ENCODE results near the gene OOSP4B. TPM values are rescaled to one million over a fixed set of nuclear protein-coding genes. Genes with fewer than 3 reads are reported as not detected.

Gene OOSP4B
- total and polyA plus RNA-seq, 2 experiments from 2014 or later = not detected

DNA sequence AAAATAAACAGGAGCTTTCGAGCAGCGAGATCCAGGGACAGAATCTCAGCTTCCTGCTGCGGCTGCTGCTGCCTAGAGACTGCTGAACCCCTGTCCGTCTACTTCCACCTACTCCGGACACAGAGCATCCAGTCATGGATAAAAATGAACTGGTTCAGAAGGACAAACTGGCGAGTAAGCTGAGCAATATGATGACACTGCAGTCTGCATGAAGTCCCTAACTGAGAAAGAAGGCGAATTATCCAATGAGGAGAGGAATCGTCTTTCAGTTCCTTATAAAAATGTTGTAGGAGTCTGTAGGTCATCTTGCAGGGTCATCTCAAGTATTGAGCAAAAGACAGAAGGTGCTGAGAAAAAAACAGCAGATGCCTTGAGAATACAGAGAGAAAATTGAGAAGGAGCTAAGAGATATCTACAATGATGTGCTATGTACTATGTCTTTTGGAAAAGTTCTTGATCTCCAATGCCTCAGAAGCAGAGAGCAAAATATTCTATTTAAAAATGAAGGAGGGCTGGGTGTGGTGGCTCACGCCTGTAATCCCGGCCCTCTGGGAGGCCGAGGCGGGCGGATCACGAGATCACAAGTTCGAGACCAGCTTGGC lies 60.3 kb downstream of the OOSP4B start:
- WGBS (ENCODE audit: low lambda C conversion rate, missing lambda C conversion rate) = 78% methylated on average over 15 of the region's 15 CpGs
- no peak for DNase-seq (ENCODE audit: low spot score)

DNA sequence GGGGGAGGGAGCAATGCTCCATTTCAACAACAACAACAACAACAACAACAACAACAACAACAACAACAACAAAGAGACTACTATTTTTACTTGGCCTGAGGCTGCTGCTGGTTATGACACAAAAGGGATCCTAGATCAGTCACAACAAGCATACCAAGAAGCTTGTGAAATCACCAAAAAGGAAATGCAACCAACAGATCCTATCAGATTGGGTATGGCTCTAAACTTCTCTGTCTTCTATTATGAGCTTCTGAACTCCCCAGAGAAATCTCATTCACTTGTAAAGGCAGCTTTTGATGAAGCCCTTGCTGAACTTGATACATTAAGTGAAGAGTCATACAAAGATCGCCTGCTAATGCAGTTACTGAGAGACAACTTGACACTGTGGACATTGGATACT lies 61.0 kb downstream of the OOSP4B start:
- H4K20me1 ChIP-seq (ENCODE audit: insufficient read depth, poor library complexity, severe bottlenecking) = no peaks in the 10 kb centered on the region
- H3K27me3 ChIP-seq = no peaks in the 10 kb centered on the region
- WGBS (ENCODE audit: low lambda C conversion rate, missing lambda C conversion rate) = 88% methylated on average over 1 of the region's 1 CpG
- H3K4me1 ChIP-seq (ENCODE audit: insufficient read depth) = no peaks in the 10 kb centered on the region
- H3K79me2 ChIP-seq = no peaks in the 10 kb centered on the region
- no peak overlapping the region for H3K4me3 ChIP-seq
- no peaks in the 10 kb centered on the region for H3K36me3 ChIP-seq (replicated peaks; ENCODE audit: insufficient read depth, low read depth)
- H3K9me3 ChIP-seq (ENCODE audit: low read depth) = no peaks in the 10 kb centered on the region
- H3K4me2 ChIP-seq = no peak overlapping the region
- H3K27ac ChIP-seq = no peak overlapping the region
- H3K9me2 ChIP-seq (replicated peaks; ENCODE audit: insufficient read depth) = no peaks in the 10 kb centered on the region
- H2AFZ ChIP-seq = no peak overlapping the region
- TF ChIP-seq EZH2 (IDR thresholded peaks at IDR 0.05; ENCODE audit: borderline replicate concordance) (no peak), CTCF (IDR thresholded peaks at IDR 0.05; ENCODE audit: poor library complexity) (no peak), EZH2phosphoT487 (IDR thresholded peaks at IDR 0.05; ENCODE audit: low read depth, severe bottlenecking, unreplicated experiment) (no peak)
- no peak for DNase-seq (ENCODE audit: low spot score)

More for the DNA sequence above, 60.3 kb downstream of the OOSP4B start:
- H3K27me3 ChIP-seq = no peaks in the 10 kb centered on the region
- no peaks in the 10 kb centered on the region for H3K9me2 ChIP-seq (replicated peaks; ENCODE audit: insufficient read depth)
- H3K36me3 ChIP-seq (replicated peaks; ENCODE audit: insufficient read depth, low read depth) = no peaks in the 10 kb centered on the region
- TF ChIP-seq EZH2 (IDR thresholded peaks at IDR 0.05; ENCODE audit: borderline replicate concordance) (no peak), EZH2phosphoT487 (IDR thresholded peaks at IDR 0.05; ENCODE audit: low read depth, severe bottlenecking, unreplicated experiment) (no peak), CTCF (IDR thresholded peaks at IDR 0.05; ENCODE audit: poor library complexity) (no peak)
- H3K79me2 ChIP-seq = no peaks in the 10 kb centered on the region
- no peaks in the 10 kb centered on the region for H4K20me1 ChIP-seq (ENCODE audit: insufficient read depth, poor library complexity, severe bottlenecking)
- H2AFZ ChIP-seq = no peak overlapping the region
- H3K4me3 ChIP-seq = no peak overlapping the region
- H3K27ac ChIP-seq = no peak overlapping the region
- H3K4me2 ChIP-seq = no peak overlapping the region
- H3K9me3 ChIP-seq (ENCODE audit: low read depth) = no peaks in the 10 kb centered on the region
- H3K4me1 ChIP-seq (ENCODE audit: insufficient read depth) = no peaks in the 10 kb centered on the region

DNA sequence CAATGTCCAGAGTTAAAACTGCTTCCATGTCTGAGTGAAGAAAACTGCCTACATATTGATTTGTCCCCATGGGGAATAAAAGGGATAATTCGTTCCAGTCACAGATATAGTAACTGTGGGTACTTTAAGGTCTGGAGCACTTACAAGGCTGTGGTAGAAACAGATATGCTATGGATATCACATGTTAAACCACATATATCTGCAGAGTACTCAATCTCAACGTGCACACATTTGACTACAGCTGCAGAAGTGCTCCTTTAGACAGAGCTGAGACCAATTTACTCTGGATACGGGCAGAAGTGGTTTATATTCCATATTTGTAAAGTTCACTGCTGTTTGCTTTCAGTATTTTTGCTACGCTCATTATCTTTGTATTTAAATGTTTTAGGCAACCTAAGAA lies 61.8 kb downstream of the OOSP4B start:
- TF ChIP-seq CTCF (IDR thresholded peaks at IDR 0.05; ENCODE audit: poor library complexity) = no peak
- no peak for TF ChIP-seq EZH2phosphoT487 (IDR thresholded peaks at IDR 0.05; ENCODE audit: low read depth, severe bottlenecking, unreplicated experiment)
- no peak for TF ChIP-seq EZH2 (IDR thresholded peaks at IDR 0.05; ENCODE audit: borderline replicate concordance)
- no peaks in the 10 kb centered on the region for H3K9me2 ChIP-seq (replicated peaks; ENCODE audit: insufficient read depth)
- DNase-seq (ENCODE audit: low spot score) = no peak
- H3K27me3 ChIP-seq = no peaks in the 10 kb centered on the region
- H3K4me3 ChIP-seq = no peak overlapping the region
- no peak overlapping the region for H2AFZ ChIP-seq
- H3K4me2 ChIP-seq = no peak overlapping the region
- H3K79me2 ChIP-seq = no peaks in the 10 kb centered on the region
- 65% methylated on average over 4 of the region's 4 CpGs for WGBS (ENCODE audit: low lambda C conversion rate, missing lambda C conversion rate)
- H3K36me3 ChIP-seq (replicated peaks; ENCODE audit: insufficient read depth, low read depth) = no peaks in the 10 kb centered on the region
- no peak overlapping the region for H3K27ac ChIP-seq
- H3K4me1 ChIP-seq (ENCODE audit: insufficient read depth) = no peaks in the 10 kb centered on the region
- no peaks in the 10 kb centered on the region for H4K20me1 ChIP-seq (ENCODE audit: insufficient read depth, poor library complexity, severe bottlenecking)
- no peaks in the 10 kb centered on the region for H3K9me3 ChIP-seq (ENCODE audit: low read depth)
